GM21423 (cell line): ENCODE results near the gene ANXA1.

Experiments used
- ATAC-seq: cut with Tn5 transposase; IDR thresholded peaks from one replicate; pipeline ENCODE4 v1.9.1; 2021; ENCODE audit warnings: mild to moderate bottlenecking, moderate library complexity; ENCODE audit not compliant: unreplicated experiment

Gene ANXA1

GRCh38 chr9:73137286-73137899 lies 14.3 kb upstream of the ANXA1 start:
- no peak for ATAC-seq

- no peak for ATAC-seq
Measured at GRCh38 chr9:73137914-73138313, 13.8 kb upstream of the ANXA1 start.

GRCh38 chr9:73138516-73138915 lies 13.1 kb upstream of the ANXA1 start:
- no peak for ATAC-seq

- no peak for ATAC-seq
Measured at GRCh38 chr9:73141282-73141681, 10.4 kb upstream of the ANXA1 start.

GRCh38 chr9:73143711-73144328 lies 7.8 kb upstream of the ANXA1 start:
- ATAC-seq: no peak

GRCh38 chr9:73146111-73146815 lies 5.4 kb upstream of the ANXA1 start:
- no peak for ATAC-seq

- no peak for ATAC-seq
Measured at GRCh38 chr9:73148447-73148937, 3.2 kb upstream of the ANXA1 start.

- peak; percentile 72 for ATAC-seq
Measured at GRCh38 chr9:73149371-73150067, 2.1 kb upstream of the ANXA1 start.

GRCh38 chr9:73152543-73152844 lies 829 bp downstream of the ANXA1 start:
- ATAC-seq: no peak

- ATAC-seq: peak; percentile 59
Measured at GRCh38 chr9:73152953-73153352, 1.3 kb downstream of the ANXA1 start.

- ATAC-seq: no peak
Measured at GRCh38 chr9:73153793-73154227, 2.1 kb downstream of the ANXA1 start.

GRCh38 chr9:73154271-73154670 lies 2.6 kb downstream of the ANXA1 start:
- no peak for ATAC-seq

GRCh38 chr9:73154722-73155121 lies 3.1 kb downstream of the ANXA1 start:
- no peak for ATAC-seq

GRCh38 chr9:73155377-73155776 lies 3.7 kb downstream of the ANXA1 start:
- ATAC-seq: no peak

- no peak for ATAC-seq
Measured at GRCh38 chr9:73155968-73156864, 4.6 kb downstream of the ANXA1 start.

GRCh38 chr9:73156865-73157187 lies 5.2 kb downstream of the ANXA1 start:
- no peak for ATAC-seq

GRCh38 chr9:73157811-73158210 lies 6.1 kb downstream of the ANXA1 start:
- no peak for ATAC-seq

- ATAC-seq: no peak
Measured at GRCh38 chr9:73158723-73159122, 7.1 kb downstream of the ANXA1 start.

GRCh38 chr9:73160868-73161267 lies 9.2 kb downstream of the ANXA1 start:
- no peak for ATAC-seq

GRCh38 chr9:73162987-73163768 lies 11.5 kb downstream of the ANXA1 start:
- peak; percentile 58 for ATAC-seq
